GM12874 (cell line): ENCODE measurements around the gene RAB35.

Source experiments
- TF ChIP-seq, protein P1 (sequence below): IDR thresholded peaks from 2 replicates; pipeline ENCODE4 v1.5.1; 2011; ENCODE audit warnings: low read depth, mild to moderate bottlenecking, control low read depth, low read length, moderate library complexity; ENCODE audit not compliant: insufficient read depth

RAB35 gene

DNA sequence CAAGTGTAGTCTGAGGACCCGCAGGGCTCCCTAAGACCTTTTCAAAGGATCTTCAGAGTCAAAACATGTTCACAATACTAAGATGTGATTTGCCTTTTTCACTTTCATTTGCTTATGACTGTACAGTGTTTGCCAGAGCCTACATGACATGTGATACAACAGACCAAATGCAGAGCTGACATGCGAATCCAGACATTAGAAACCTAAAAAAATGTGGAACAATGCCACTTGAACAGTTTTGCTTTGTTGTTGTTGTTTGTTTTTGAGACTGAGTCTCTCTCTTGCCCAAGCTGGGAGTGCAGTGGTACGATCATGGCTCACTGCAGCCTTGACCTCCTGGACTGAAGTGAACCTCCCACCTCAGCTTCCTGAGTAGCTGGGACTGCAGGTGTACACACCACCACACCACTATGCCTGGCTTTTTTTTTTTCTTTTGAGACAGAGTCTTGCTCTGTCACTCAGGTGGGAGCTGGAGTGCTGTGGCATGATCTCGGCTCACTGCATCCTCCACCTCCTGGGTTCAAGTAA, 5.3 kb upstream of the RAB35 start:
- TF ChIP-seq, protein P1, sequence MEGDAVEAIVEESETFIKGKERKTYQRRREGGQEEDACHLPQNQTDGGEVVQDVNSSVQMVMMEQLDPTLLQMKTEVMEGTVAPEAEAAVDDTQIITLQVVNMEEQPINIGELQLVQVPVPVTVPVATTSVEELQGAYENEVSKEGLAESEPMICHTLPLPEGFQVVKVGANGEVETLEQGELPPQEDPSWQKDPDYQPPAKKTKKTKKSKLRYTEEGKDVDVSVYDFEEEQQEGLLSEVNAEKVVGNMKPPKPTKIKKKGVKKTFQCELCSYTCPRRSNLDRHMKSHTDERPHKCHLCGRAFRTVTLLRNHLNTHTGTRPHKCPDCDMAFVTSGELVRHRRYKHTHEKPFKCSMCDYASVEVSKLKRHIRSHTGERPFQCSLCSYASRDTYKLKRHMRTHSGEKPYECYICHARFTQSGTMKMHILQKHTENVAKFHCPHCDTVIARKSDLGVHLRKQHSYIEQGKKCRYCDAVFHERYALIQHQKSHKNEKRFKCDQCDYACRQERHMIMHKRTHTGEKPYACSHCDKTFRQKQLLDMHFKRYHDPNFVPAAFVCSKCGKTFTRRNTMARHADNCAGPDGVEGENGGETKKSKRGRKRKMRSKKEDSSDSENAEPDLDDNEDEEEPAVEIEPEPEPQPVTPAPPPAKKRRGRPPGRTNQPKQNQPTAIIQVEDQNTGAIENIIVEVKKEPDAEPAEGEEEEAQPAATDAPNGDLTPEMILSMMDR = no peak

DNA sequence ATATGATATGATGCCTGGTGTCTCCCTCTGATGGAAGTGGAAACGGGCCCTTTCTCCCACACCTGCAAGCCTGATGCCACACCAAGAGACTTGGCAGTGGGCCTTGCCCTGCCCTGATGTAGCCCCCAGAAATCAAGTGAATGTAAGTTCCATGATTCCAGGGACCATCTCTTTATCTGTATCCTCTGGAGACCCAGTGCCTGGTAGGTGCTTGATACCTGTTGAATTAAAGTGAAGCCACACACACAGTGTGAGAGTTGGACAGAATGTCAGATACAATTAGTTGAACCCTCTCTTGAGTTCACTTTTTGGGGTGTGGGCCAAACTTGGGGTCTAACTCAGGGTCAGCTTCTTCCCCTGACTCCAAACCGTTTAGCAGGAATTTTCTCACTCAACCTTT, 4.8 kb upstream of the RAB35 start:
- TF ChIP-seq, protein P1 = no peak

DNA sequence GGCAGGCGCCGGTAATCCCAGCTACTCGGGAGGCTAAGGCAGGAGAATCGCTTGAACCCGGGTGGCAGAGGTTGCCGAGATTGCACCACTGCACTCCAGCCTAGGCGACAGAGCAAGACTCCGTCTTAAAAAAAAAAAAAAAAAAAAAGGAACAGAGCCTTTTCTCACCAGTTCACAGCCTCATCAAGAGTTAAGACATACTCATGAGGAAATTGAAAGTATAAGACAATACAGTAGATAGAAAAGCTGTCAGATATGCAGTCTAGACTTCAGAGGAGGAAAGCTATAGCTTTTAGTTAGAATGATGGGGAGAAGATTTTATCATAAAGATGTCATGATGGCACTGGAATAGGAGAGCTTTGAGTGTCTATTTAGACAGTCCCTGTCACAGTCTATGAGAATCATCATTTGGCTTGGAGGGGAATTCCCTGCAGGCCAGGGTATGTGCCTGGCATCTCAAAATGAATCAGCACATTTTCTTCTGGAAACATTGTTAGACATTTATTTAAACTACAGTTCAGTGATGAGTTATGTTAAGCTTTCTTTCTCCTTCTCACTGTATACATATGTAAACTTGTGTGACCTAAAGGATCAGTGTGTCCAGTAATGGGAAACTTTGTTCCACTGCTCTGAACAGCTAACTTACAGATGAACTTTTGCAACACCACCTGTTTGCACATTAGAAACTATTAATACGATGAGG, 2.9 kb upstream of the RAB35 start:
- TF ChIP-seq, protein P1 = no peak

GRCh38 chr12:120118321-120119061, 1.9 kb upstream of the RAB35 start:
- TF ChIP-seq, protein P1 = no peak

DNA sequence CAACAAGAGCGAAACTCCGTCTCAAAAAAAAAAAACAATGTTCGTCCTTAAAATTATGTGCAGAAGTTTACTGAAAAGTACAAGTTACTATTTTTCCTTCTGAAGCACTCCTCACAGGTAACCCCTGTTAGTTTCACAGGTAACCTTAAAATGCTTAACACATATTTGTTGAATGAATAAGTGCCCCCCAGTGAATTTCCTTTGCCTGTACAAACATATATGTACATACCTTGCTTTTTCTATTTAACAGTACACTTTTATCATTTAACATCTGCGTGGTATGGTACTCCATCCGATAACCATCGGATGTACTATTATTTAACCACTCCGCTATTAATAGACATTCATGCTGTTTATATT, 1.4 kb upstream of the RAB35 start:
- TF ChIP-seq, protein P1 = no peak

DNA sequence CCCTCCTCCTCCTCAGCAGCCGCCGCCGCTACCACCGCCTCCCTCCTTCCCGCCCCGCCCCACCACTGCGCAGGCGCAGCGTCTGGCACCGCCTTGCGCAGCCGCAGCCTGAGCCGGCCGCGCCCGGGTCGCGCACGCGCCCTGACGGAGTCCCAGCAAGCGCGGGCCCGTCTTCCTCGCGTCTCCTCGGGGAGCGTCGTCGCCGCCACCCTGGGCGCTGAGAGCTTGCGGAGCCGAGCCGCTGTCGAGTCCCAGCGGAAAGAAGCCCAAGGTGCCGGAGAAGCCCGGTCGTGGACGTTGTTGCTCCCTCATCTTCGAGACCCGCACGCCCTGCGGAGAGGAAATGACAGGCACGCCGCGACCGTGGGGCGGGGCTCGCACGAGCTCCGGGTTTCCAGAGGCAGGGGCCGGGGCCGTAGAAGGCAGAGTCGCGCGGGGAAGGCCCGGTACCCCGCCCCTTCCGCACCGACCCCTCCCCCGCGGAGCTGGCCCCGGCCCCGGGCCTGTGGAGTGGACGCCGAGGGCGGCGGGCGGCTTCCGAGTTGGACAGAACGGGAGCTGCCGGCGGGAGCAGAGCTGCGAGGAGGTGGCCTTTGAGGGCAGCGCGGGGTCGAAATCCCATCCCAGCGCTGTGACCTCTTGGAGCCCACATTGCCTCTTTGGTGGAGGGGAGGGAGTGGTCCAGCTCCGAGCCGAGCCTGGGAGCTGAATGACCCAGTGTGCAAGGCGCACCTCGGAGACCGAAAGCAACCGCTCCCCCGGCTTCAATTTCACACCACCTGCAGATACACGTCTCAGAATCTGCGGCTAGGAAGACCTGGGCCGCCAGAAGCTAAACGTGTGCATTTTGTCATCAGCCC, 469 bp upstream of the RAB35 start:
- TF ChIP-seq, protein P1 = no peak
